Panc1 (cell line): ENCODE results near the gene PLCB4. TPM values are rescaled to one million over a fixed set of nuclear protein-coding genes. Genes with fewer than 3 reads are reported as not detected.

Experiments used
- ATAC-seq: fragments of 200-7000 bp; cut with Tn5 transposase; 2 replicates; pipeline ENCODE4 v1.9.1; 2020; ENCODE audit warnings: mild to moderate bottlenecking, moderate library complexity
- BruUV-seq: library from RNA; stranded (reverse); fragments of 400-500 nt; replicated peaks from 2 replicates; lab custom pipeline; 2021; lab: Mats Ljungman, UMichigan
- CTCF ChIA-PET: fragments of 300-600 bp; sonication (Branson Sonifier 250); formaldehyde crosslinking; loops from one replicate; lab custom pipeline; 2022; ENCODE audit warnings: antibody characterized with exemption; lab: Charles Lee
- POLR2A ChIA-PET: fragments of 300-600 bp; sonication (Branson Sonifier 250); formaldehyde crosslinking; loops from one replicate; lab custom pipeline; 2022; ENCODE audit warnings: antibody characterized with exemption; lab: Charles Lee
- DNase-seq: peaks from one replicate; pipeline ENCODE4 v3.0.0-alpha.2; 2010; ENCODE audit warnings: low read depth, low spot score
- H3K27ac ChIP-seq: 2 replicates; pipeline ENCODE4 v1.5.1; 2011; ENCODE audit warnings: mild to moderate bottlenecking, low read length, inconsistent platforms
- H3K27me3 ChIP-seq: fragments of 200-500 bp; sonication (Bioruptor generic); 2 replicates; pipeline ENCODE4 v1.6.0; 2014; ENCODE audit warnings: low read length, inconsistent platforms; ENCODE audit not compliant: control insufficient read depth, insufficient read depth
- H3K36me3 ChIP-seq: fragments of 200-500 bp; sonication (Bioruptor generic); 2 replicates; pipeline ENCODE4 v1.5.1; 2014; ENCODE audit warnings: inconsistent platforms, mild to moderate bottlenecking, low read length, moderate library complexity; ENCODE audit not compliant: control insufficient read depth, insufficient read depth
- H3K4me1 ChIP-seq: 2 replicates; pipeline ENCODE4 v1.5.1; 2011; ENCODE audit warnings: inconsistent platforms, mild to moderate bottlenecking, low read length, moderate library complexity; ENCODE audit not compliant: control insufficient read depth, insufficient read depth
- H3K4me3 ChIP-seq, 2 experiments: 2 replicates each; pipeline ENCODE4 v1.5.1; 2011 to 2012; ENCODE audit warnings: low read depth in 2 of 2, low read length in 2 of 2, mild to moderate bottlenecking in 2 of 2, inconsistent platforms in 1 of 2, moderate library complexity in 1 of 2
- H3K9me3 ChIP-seq: fragments of 200-500 bp; sonication (Bioruptor generic); 2 replicates; pipeline ENCODE4 v1.5.1; 2014; ENCODE audit warnings: low read depth, mild to moderate bottlenecking, inconsistent platforms, low read length, moderate library complexity; ENCODE audit not compliant: control insufficient read depth, insufficient read depth
- CTCF ChIP-seq: fragments of 450-650 bp; IDR thresholded peaks from 2 replicates; pipeline ENCODE4 v1.5.1; 2017; ENCODE audit warnings: mild to moderate bottlenecking
- POLR2AphosphoS5 ChIP-seq: IDR thresholded peaks from 2 replicates; pipeline ENCODE4 v1.6.1; 2012; ENCODE audit warnings: mild to moderate bottlenecking, low read depth, low read length, moderate library complexity
- REST ChIP-seq, 2 experiments: IDR thresholded peaks; 2 replicates each; pipeline ENCODE4 v1.6.1; 2011 to 2012; ENCODE audit warnings: low read depth in 2 of 2, control low read depth in 1 of 2, low read length in 1 of 2, mild to moderate bottlenecking in 1 of 2, moderate library complexity in 1 of 2; ENCODE audit not compliant: insufficient read depth in 1 of 2
- SIN3A ChIP-seq: IDR thresholded peaks from 2 replicates; pipeline ENCODE4 v1.6.1; 2012; ENCODE audit warnings: low read depth, mild to moderate bottlenecking, low read length, moderate library complexity, borderline replicate concordance; ENCODE audit not compliant: insufficient read depth
- TCF7L2 ChIP-seq: IDR thresholded peaks from 2 replicates; pipeline ENCODE4 v1.6.1; 2011; ENCODE audit warnings: mild to moderate bottlenecking, low read depth, low read length, inconsistent platforms
- in situ Hi-C: cut with HindIII; loops from 2 replicates; pipeline ENCODE4 v1.10.0; 2016; ENCODE audit warnings: low sequenced_read_pairs, low pct_unique_long_range_greater_than_20kb
- intact Hi-C: fragments of 100-400 bp; cut with micrococcal nuclease; formaldehyde crosslinking; loops from one replicate; pipeline ENCODE4 v1.10.0; 2022; ENCODE audit not compliant: unreplicated experiment
- total RNA-seq: library from RNA; stranded (reverse); gene quantifications from one replicate; pipeline ENCODE4 v1.2.1, GENCODE V29; 2021; ENCODE audit not compliant: unreplicated experiment

Gene PLCB4
- total RNA-seq, 1 experiment from 2014 or later: 1.5 TPM

- POLR2A ChIA-PET: no interaction called here
These were observed 137.6 kb downstream of the PLCB4 start for GRCh38 chr20:9206486-9206885.

GRCh38 chr20:9207253-9207652 lies 138.4 kb downstream of the PLCB4 start:
- intact Hi-C loops: no loop called here
- no peak for TF ChIP-seq TCF7L2
- TF ChIP-seq POLR2AphosphoS5: no peak
- no peak for TF ChIP-seq SIN3A
- no peak for TF ChIP-seq CTCF
- no peak for TF ChIP-seq REST (IDR thresholded peaks at IDR 0.05; ENCODE audit: insufficient read depth in 1 of 2, low read depth in 2 of 2, low read length in 1 of 2)
- no TSS peak for BruUV-seq
- H3K4me1 ChIP-seq: no peaks in the 10 kb centered on the region
- H3K36me3 ChIP-seq: no peaks in the 10 kb centered on the region
- no peaks in the 10 kb centered on the region for H3K27me3 ChIP-seq
- H3K27ac ChIP-seq: no peak overlapping the region
- no peak overlapping the region for H3K4me3 ChIP-seq
- ChIA-PET POLR2A (no interaction called here), CTCF (no interaction called here)
- ATAC-seq (no peak), DNase-seq (no peak)
- in situ Hi-C loops: no loop called here
- H3K9me3 ChIP-seq: no peaks in the 10 kb centered on the region

More at GRCh38 chr20:9206486-9206885, 137.6 kb downstream of the PLCB4 start:
- CTCF ChIA-PET: no interaction called here
- ATAC-seq: no peak
- in situ Hi-C loops: no loop called here
- Histone ChIP-seq H3K9me3 (no peaks in the 10 kb centered on the region), H3K27me3 (no peaks in the 10 kb centered on the region), H3K27ac (no peak overlapping the region), H3K4me3 (no peak overlapping the region), H3K4me1 (no peaks in the 10 kb centered on the region), H3K36me3 (no peaks in the 10 kb centered on the region)
- no TSS peak for BruUV-seq
- intact Hi-C loops: no loop called here
- TF ChIP-seq CTCF (no peak), POLR2AphosphoS5 (no peak), SIN3A (no peak), TCF7L2 (no peak), REST (IDR thresholded peaks at IDR 0.05; ENCODE audit: insufficient read depth in 1 of 2, low read depth in 2 of 2, low read length in 1 of 2) (no peak)
- no peak for DNase-seq
